ENCODE measurements around the gene ITGA8.

GRCh38 chr10:15605740-15606369, 113.9 kb downstream of the ITGA8 start:
- TF ChIP-seq EZH2 (IDR thresholded peaks at IDR 0.05; ENCODE audit: borderline replicate concordance, insufficient read depth, low read depth, low read length, poor library complexity, severe bottlenecking) (no peak), CTCF (IDR thresholded peaks at IDR 0.05) (no peak)
